ENCODE measurements around the gene ANKH.

GRCh38 chr5:14879393-14879792 is 7.8 kb upstream of the ANKH start:
- TF ChIP-seq ATF2 (CRISPR knock-in tag; IDR thresholded peaks at IDR 0.05; ENCODE audit: borderline replicate concordance, low read depth) = no peak
- TF ChIP-seq CTCF (IDR thresholded peaks at IDR 0.05) = no peak
- TF ChIP-seq CREB1 (CRISPR knock-in tag; IDR thresholded peaks at IDR 0.05) = no peak
- TF ChIP-seq GABPB1 (CRISPR knock-in tag; IDR thresholded peaks at IDR 0.05) = no peak
- no peak for TF ChIP-seq ZNF281 (CRISPR knock-in tag; IDR thresholded peaks at IDR 0.05)
- TF ChIP-seq PREB (CRISPR knock-in tag; IDR thresholded peaks at IDR 0.05; ENCODE audit: borderline replicate concordance) = no peak
- no peak for TF ChIP-seq USF1 (CRISPR knock-in tag; IDR thresholded peaks at IDR 0.05)
- TF ChIP-seq AFF4 (CRISPR knock-in tag; IDR thresholded peaks at IDR 0.05; ENCODE audit: borderline replicate concordance) = no peak
- TF ChIP-seq ELF4 (CRISPR knock-in tag; IDR thresholded peaks at IDR 0.05; ENCODE audit: low read depth) = no peak
- no peak for TF ChIP-seq FOXP1 (CRISPR knock-in tag; IDR thresholded peaks at IDR 0.05; ENCODE audit: borderline replicate concordance)
- no peak for TF ChIP-seq ESRRA (CRISPR knock-in tag; IDR thresholded peaks at IDR 0.05; ENCODE audit: borderline replicate concordance)
- no peak for TF ChIP-seq TEAD1 (CRISPR knock-in tag; IDR thresholded peaks at IDR 0.05)
- TF ChIP-seq OVOL2 (CRISPR knock-in tag; IDR thresholded peaks at IDR 0.05; ENCODE audit: borderline replicate concordance) = no peak
